8988T (cell line): ENCODE data around the gene FRMD1.
"Not testable (repeated sequence)": the region's sequence is repeated elsewhere in the genome, so short reads cannot be mapped to it uniquely, and the experiment has no call there.

ENCODE experiments used
- DNase-seq: peaks from one replicate; pipeline ENCODE4 v3.0.0; 2011

The FRMD1 gene

DNA sequence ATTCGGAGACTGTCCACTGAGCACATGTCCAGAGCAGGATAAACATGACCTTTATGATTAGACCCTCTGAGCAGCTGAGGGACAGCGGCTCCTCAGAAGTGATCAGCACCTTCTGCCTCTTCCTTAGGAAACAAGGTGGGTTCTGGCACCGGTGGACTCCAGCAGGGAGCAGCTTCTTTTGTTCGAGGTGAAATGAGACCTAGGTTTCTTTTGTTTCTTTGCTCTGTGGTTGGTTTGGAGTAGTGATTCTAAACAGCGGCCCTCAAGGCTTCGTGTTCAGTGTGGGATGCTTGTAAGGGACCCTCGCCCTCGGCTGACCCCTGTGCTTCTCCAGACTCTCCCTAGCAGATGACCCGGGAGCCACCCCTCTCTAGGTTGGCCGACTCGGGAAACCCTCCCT lies 14.6 kb upstream of the FRMD1 start:
- DNase-seq = no peak

DNA sequence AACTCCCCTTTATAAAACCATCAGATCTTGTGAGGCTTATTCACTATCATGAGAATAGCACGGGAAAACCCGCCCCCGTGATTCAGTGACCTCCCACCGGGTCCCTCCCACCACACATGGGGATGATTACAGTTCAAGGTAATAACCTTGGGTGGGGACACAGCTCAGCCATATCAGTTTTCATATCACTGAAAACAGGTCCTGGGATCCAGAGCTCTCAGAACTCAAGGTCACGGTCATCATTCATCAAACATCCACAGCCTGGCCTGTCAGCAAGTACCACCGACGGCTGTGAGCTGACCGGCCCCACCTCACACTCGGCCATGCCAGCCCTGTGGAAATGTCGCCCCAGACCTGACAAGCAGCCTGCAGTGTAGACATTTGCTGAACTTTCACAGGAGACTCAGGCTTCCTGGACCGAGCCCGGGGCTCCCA lies 14.1 kb upstream of the FRMD1 start:
- DNase-seq = no peak

GRCh38 chr6:168092541-168092940 lies 13.5 kb upstream of the FRMD1 start:
- no peak for DNase-seq

DNA sequence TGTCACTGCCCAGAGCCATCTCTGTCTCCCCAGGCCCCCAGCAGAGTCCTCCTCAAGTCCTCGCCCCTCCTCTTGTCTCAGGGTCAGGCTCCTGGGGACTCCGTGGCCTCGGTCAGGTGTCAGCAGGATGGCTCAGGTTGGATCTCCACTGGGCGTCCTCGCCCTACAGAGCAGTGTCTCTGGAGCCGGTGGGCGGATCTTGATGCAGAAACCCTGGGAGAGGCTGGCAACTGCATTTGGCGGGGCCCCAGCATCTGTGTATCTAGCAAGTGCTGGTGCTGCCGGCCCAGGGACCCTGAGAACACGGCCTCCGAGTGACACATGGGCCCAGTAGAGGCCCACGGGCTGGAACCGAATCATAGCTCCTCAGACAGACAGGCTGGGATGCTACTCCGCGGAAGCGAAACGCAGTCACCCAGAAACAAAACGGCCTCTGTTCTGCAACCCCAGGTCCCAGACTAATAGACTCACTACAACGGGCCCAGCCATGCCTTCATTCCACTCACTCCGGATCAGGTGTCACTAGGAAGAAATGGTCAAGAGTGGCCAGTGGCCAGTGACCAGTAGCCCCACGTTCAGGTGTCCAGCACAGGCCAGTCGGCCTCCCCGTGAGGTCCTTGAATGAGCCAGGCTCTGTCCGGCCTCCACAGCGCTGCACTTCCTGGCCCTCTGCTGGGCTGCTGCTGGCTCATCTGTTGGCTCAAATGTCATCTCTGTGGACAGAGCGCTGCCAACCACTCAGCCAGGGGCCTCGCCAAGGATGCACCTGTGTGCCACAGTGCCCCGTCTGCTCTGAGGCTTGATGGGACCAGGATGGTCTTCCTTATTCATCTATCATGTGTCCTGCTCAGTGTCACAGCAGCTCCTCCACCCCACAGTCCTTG lies 12.6 kb upstream of the FRMD1 start:
- no peak for DNase-seq

DNA sequence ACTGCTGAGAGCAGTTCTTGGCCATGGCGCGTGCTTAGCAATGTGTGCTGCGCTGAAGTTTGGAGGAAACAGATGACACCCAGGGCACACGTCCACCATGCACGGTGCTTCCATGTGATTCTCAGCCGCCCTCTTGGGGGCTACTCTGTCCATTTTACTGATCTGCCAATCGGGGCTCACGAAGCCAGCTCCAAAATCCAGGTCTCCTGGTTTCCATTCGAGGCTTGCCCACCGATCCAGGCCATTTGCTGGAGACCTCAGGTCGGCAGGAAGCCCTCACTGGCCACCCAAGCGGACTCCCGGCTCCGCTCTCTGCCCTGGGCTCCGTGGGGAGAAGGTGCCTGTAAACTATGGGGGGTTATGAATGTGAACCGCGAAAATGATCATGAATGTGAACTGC lies 11.7 kb upstream of the FRMD1 start:
- DNase-seq = no peak

DNA sequence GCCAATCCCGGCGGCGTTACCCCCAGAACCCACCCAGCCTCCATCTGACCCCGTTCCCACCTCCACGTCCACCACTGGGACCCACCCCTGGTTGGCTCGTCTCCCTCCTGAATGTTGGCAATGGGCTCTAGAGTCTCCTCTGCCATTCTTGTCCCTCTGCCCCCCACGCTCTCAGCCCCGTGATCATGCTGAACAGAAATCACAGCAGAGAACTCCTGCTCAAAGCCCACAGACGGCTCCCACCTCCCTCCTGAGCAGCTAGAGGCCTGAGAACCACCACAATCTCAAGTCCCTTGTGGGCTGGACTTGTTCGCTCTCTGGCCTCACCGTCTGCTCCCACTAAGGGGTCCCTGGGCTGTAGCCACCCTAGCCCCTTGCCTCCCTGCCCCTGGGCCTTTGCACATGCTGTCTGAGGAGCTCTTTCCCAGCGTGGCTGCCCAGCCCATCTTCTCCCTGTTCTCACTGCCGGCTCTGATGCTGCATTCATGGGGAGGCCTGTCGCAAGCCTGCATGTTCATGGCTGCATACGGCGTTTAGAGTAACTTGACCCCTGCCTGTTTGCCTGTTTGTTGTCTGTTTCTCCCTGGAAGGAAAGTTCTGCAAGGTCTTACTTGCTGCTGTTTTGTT lies 11.2 kb upstream of the FRMD1 start:
- DNase-seq = no peak

GRCh38 chr6:168089186-168090063 lies 10.4 kb upstream of the FRMD1 start:
- DNase-seq = no peak

DNA sequence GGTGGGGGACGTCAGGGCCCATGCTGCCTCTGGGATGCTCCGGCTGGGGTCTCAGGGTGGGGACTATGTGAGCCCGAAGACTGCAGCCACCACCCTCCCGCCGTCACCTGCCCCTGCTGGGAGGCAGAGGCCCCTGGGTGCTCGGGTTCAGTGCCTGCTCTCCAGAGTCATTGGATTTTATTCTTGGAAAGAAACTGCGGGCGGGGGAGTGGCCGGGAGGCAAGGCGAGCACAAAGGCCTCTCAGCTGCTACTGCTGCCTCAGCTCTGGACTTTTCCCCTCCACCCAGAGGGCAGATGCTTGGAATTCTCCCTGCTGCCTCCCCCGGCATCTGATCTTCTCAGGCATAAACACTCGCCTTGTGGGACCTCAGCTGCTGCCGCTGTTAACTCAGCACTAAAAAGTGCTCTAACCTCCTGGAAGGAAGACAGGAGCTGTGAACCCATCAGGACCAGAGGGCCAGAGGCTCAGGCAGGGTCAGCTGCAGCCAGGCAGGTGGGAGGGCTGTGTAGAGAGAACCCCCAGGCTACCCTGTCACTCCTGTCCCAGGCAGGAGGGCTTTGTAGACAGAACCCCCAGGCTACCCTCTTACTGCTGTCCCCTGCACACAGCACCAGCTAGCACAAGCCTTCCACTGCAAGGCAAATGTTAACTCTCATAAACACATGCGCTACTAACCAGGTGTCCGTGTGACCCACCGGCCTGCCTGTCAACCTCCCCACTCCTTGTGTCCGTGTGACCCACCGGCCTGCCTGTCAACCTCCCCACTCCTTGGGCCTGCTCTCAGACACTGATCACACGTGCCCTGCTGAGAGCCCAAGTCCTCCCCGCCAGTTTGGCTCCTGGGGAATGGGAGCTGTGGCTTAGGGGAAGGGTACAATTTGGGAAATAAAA lies 9.4 kb upstream of the FRMD1 start:
- no peak for DNase-seq

DNA sequence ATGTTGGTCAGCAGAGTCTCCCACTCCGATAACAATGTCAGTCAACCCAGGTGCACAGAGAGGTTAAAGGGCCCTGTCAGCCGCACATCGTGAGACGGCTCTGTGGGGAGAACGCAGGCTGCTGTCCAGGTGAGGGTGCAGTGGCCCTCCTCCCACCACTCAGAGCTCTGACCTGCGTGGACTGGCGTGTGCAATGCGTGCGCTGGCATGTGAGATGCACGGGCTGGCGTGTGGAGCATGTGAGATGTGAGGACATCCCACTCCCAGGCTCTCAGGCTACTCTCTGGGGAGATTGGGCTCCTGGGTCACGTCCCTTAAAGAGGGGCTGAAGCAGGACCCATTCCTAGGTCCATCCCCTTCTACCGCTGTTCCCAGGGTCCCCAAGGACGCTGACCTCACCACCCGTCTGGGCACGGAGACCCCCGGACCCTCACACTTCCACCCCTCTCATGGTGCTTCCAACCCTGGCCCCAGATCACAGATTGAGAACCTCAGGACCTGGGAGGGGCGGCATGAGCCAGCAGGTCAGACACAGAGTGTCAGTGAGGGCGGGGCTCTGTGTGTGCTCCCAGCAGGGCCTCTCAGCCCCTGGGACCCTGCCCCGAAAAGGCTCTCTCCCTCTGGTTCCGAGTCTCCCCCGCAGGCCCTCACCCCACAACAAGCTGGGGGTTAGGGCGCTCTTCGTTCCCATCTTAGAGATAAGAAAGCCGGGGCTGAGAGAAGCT lies 8.6 kb upstream of the FRMD1 start:
- DNase-seq = no peak

GRCh38 chr6:168086616-168087015 lies 7.6 kb upstream of the FRMD1 start:
- no peak for DNase-seq

DNA sequence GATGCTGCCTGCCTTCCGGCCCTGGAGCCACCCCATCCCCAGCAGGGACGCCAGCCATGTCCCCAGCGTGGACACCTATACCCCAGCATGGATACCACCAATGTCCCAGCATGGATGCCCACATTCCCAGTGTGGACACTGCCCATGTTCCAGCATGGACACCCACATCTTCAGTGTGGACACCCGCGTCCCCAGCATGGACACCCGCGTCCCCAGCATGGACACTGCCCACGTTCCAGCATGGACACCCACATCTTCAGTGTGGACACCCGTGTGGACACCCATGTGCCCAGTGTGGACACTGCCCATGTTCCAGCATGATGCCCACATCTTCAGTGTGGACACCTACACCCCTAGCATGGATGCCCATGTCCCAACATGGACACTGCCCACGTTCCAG lies 7.1 kb upstream of the FRMD1 start:
- no peak for DNase-seq

GRCh38 chr6:168084465-168085160 lies 5.6 kb upstream of the FRMD1 start:
- DNase-seq = no peak

GRCh38 chr6:168083514-168083885 lies 4.5 kb upstream of the FRMD1 start:
- no peak for DNase-seq

GRCh38 chr6:168082860-168083513 lies 4.0 kb upstream of the FRMD1 start:
- DNase-seq = no peak

- no peak for DNase-seq
These were observed 3.0 kb upstream of the FRMD1 start for GRCh38 chr6:168081858-168082546.

DNA sequence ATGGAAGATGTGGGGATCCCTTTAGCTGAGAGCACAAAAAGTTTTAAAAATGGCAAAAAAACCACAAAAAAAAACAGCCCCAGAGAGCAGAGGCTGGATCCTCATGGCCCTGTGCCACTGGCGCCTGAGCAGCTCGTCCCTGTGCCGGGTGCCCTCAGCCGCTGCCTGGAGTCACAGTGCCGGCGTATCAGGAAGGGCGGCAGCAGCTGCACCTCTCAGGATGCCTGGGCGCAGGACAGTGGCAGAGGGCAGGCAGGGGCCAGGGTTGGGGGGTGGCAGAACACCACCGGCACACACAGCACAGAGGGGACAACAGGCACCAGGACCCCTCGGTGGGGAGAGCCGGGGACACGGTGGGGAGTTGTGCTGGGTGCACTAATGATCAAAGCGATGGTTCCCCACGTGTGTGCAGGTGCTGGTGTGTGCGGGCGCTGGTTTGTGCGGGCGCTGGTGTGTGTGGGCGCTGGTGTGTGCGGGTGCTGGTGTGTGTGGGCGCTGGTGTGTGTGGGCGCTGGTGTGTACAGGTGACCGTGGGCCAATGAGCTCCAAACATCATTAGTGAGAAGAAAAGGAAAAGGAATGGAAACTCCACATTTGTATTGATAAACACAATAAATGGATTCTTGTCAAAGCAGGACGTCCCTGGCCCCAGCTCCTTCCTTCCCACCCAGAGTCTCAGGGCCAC lies 1.5 kb upstream of the FRMD1 start:
- no peak for DNase-seq

GRCh38 chr6:168078175-168078942 lies 653 bp downstream of the FRMD1 start:
- DNase-seq = no peak

- not testable (repeated sequence) for DNase-seq
These were observed 1.6 kb downstream of the FRMD1 start for GRCh38 chr6:168077401-168077800.
